Measurements from ENCODE around the gene LRRC23. TPM values are rescaled to one million over a fixed set of nuclear protein-coding genes. Genes with fewer than 3 reads are reported as not detected.

The LRRC23 gene
- total and polyA plus RNA-seq, 2 of the 4 experiments (the other 2 are of a cell fraction) = 11.1 to 11.4 TPM

GRCh38 chr12:6951551-6952120 is 47.0 kb downstream of the LRRC23 start:
- no peaks in the 10 kb centered on the region for H3K79me1 ChIP-seq (ENCODE audit: low read depth in 1 of 2, low read length in 2 of 2)
- H4K91ac ChIP-seq (ENCODE audit: insufficient read depth, low read depth, low read length) = no peak overlapping the region
- H2BK20ac ChIP-seq (ENCODE audit: low read depth, low read length) = no peak overlapping the region
- H4K8ac ChIP-seq (ENCODE audit: low read depth in 2 of 2, low read length in 2 of 2) = no peak overlapping the region
- no peaks in the 10 kb centered on the region for H3K9me1 ChIP-seq (ENCODE audit: insufficient read depth, low read length)
- no peak overlapping the region for H2AFZ ChIP-seq (replicated peaks; ENCODE audit: low read length, poor library complexity)
- no peak overlapping the region for H3K27ac ChIP-seq (ENCODE audit: insufficient read depth, low read length)
- no peak overlapping the region for H3K18ac ChIP-seq (ENCODE audit: low read depth, low read length)
- WGBS, 2 experiments (ENCODE audit: extremely low coverage in 2 of 2, insufficient read length in 1 of 2) = 98% methylated on average over 9 of the region's 20 CpGs; no CpG with 5 or more reads in 1 of the 2 experiments
- H4K20me1 ChIP-seq (ENCODE audit: insufficient read depth, low read length) = no peaks in the 10 kb centered on the region
- ATAC-seq (ENCODE audit: low read depth) (no peak), DNase-seq (no peak)
- dilution Hi-C loops (cut with HindIII; ENCODE audit: low sequenced_read_pairs, unreplicated experiment) = no loop called here
- no peak overlapping the region for H3K9ac ChIP-seq (ENCODE audit: low read depth, low read length)
- H3K4me1 ChIP-seq (ENCODE audit: control insufficient read depth, insufficient read depth, low read length) = 0 out of 2 replicates have a peak, but pooled peaks cover 2% of the 10 kb centered on the region
- H3K56ac ChIP-seq (ENCODE audit: extremely low read depth, insufficient read depth, low read length) = no peak overlapping the region
- no TSS peak for BruUV-seq (replicated peaks)
- H3K27me3 ChIP-seq (ENCODE audit: control insufficient read depth, insufficient read depth, low read length) = no peaks in the 10 kb centered on the region
- no peak overlapping the region for H4K5ac ChIP-seq (ENCODE audit: low read depth, low read length)
- H3K9me3 ChIP-seq (ENCODE audit: control insufficient read depth, insufficient read depth, low read length) = no peaks in the 10 kb centered on the region
- CTCF ChIA-PET = interaction anchor here (1.4 kb wide), 1 partner anchor 10 kb away, joined by 4 read pairs; no protein-coding TSS in a partner anchor
- H2BK15ac ChIP-seq (ENCODE audit: low read depth, low read length) = no peak overlapping the region
- POLR2A ChIA-PET (ENCODE audit: unreplicated experiment) = no interaction called here
- peak overlapping the region; percentile 55 for H2AK9ac ChIP-seq (replicated peaks; ENCODE audit: low read depth, low read length, poor library complexity)
- no peak overlapping the region for H3K4me3 ChIP-seq (ENCODE audit: insufficient read depth, low read depth, low read length)
- no peak overlapping the region for H3K23ac ChIP-seq (ENCODE audit: low read depth, low read length)
- no peak overlapping the region for H2BK120ac ChIP-seq (ENCODE audit: low read depth, low read length)
- no peak overlapping the region for H3K14ac ChIP-seq (replicated peaks; ENCODE audit: low read depth, low read length)
- H3K36me3 ChIP-seq (ENCODE audit: control insufficient read depth, insufficient read depth, low read length) = no peaks in the 10 kb centered on the region
- intact Hi-C loops (cut with micrococcal nuclease) = no loop called here
- no peak overlapping the region for H3K4me2 ChIP-seq (ENCODE audit: low read depth, low read length)
- H2AK5ac ChIP-seq (ENCODE audit: low read depth, low read length) = no peak overlapping the region
- in situ Hi-C loops (cut with MboI; ENCODE audit: low sequenced_read_pairs) = no loop called here
- TF ChIP-seq, protein P1, sequence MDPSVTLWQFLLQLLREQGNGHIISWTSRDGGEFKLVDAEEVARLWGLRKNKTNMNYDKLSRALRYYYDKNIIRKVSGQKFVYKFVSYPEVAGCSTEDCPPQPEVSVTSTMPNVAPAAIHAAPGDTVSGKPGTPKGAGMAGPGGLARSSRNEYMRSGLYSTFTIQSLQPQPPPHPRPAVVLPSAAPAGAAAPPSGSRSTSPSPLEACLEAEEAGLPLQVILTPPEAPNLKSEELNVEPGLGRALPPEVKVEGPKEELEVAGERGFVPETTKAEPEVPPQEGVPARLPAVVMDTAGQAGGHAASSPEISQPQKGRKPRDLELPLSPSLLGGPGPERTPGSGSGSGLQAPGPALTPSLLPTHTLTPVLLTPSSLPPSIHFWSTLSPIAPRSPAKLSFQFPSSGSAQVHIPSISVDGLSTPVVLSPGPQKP (IDR thresholded peaks at IDR 0.05; ENCODE audit: borderline replicate concordance, low read depth, low read length) = no peak
- TF ChIP-seq, protein P2, sequence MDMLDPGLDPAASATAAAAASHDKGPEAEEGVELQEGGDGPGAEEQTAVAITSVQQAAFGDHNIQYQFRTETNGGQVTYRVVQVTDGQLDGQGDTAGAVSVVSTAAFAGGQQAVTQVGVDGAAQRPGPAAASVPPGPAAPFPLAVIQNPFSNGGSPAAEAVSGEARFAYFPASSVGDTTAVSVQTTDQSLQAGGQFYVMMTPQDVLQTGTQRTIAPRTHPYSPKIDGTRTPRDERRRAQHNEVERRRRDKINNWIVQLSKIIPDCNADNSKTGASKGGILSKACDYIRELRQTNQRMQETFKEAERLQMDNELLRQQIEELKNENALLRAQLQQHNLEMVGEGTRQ (IDR thresholded peaks at IDR 0.05; ENCODE audit: low read depth, low read length) = no peak
- TF ChIP-seq MXI1 (IDR thresholded peaks at IDR 0.05; ENCODE audit: borderline replicate concordance, low read depth, low read length) (no peak), CEBPB (IDR thresholded peaks at IDR 0.05; ENCODE audit: low read depth, low read length) (no peak), RCOR1 (IDR thresholded peaks at IDR 0.05; ENCODE audit: insufficient replicate concordance, low read length) (no peak)
- no peak overlapping the region for H3K4ac ChIP-seq (ENCODE audit: low read depth, low read length)
- H2BK5ac ChIP-seq (ENCODE audit: low read depth, low read length, poor library complexity, severe bottlenecking) = no peak overlapping the region
